ENCODE results near the gene COX19. TPM values are rescaled to one million over a fixed set of nuclear protein-coding genes. Genes with fewer than 3 reads are reported as not detected.

The COX19 gene
- polyA plus RNA-seq, 1 donor from 2014 or later, result 16.0 TPM

GRCh38 chr7:949021-949934 is 26.1 kb downstream of the COX19 start:
- Histone ChIP-seq H3K27ac (ENCODE audit: low read length) (no peak overlapping the region), H3K9me3 (ENCODE audit: low read length) (no peaks in the 10 kb centered on the region), H3K4me2 (ENCODE audit: low read length) (no peak overlapping the region), H3K4me3 (ENCODE audit: low read length) (no peak overlapping the region), H3K36me3 (ENCODE audit: insufficient read depth, low read length) (no peaks in the 10 kb centered on the region), H4K20me1 (ENCODE audit: insufficient read depth) (no peaks in the 10 kb centered on the region), H3K9ac (ENCODE audit: low read length) (no peak overlapping the region), H3F3A (ENCODE audit: insufficient read depth, low read length, poor library complexity, severe bottlenecking) (no peaks in the 10 kb centered on the region), H3K79me2 (replicated peaks; ENCODE audit: insufficient read depth, low read length) (no peaks in the 10 kb centered on the region), H3K27me3 (ENCODE audit: insufficient read depth, low read depth, low read length) (no peaks in the 10 kb centered on the region), H2AFZ (ENCODE audit: low read depth, low read length) (no peak overlapping the region), H3K9me2 (ENCODE audit: insufficient read depth, low read length) (no peaks in the 10 kb centered on the region)
- TF ChIP-seq EZH2 (IDR thresholded peaks at IDR 0.05; ENCODE audit: borderline replicate concordance, insufficient read depth, low read length, poor library complexity, severe bottlenecking) (no peak), EP300 (conservative IDR thresholded peaks at IDR 0.05; ENCODE audit: poor library complexity, severe bottlenecking) (no peak), POLR2AphosphoS5 (IDR thresholded peaks at IDR 0.05) (no peak), TAF1 (IDR thresholded peaks at IDR 0.05; ENCODE audit: low read depth) (no peak), MXI1 (conservative IDR thresholded peaks at IDR 0.05; ENCODE audit: poor library complexity, severe bottlenecking) (no peak), SMC3 (conservative IDR thresholded peaks at IDR 0.05; ENCODE audit: poor library complexity) (no peak), RAD21 (conservative IDR thresholded peaks at IDR 0.05) (no peak)
- TF ChIP-seq, protein P1, sequence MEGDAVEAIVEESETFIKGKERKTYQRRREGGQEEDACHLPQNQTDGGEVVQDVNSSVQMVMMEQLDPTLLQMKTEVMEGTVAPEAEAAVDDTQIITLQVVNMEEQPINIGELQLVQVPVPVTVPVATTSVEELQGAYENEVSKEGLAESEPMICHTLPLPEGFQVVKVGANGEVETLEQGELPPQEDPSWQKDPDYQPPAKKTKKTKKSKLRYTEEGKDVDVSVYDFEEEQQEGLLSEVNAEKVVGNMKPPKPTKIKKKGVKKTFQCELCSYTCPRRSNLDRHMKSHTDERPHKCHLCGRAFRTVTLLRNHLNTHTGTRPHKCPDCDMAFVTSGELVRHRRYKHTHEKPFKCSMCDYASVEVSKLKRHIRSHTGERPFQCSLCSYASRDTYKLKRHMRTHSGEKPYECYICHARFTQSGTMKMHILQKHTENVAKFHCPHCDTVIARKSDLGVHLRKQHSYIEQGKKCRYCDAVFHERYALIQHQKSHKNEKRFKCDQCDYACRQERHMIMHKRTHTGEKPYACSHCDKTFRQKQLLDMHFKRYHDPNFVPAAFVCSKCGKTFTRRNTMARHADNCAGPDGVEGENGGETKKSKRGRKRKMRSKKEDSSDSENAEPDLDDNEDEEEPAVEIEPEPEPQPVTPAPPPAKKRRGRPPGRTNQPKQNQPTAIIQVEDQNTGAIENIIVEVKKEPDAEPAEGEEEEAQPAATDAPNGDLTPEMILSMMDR (IDR thresholded peaks at IDR 0.05; ENCODE audit: poor library complexity, severe bottlenecking), result no peak
- TF ChIP-seq, protein P2, sequence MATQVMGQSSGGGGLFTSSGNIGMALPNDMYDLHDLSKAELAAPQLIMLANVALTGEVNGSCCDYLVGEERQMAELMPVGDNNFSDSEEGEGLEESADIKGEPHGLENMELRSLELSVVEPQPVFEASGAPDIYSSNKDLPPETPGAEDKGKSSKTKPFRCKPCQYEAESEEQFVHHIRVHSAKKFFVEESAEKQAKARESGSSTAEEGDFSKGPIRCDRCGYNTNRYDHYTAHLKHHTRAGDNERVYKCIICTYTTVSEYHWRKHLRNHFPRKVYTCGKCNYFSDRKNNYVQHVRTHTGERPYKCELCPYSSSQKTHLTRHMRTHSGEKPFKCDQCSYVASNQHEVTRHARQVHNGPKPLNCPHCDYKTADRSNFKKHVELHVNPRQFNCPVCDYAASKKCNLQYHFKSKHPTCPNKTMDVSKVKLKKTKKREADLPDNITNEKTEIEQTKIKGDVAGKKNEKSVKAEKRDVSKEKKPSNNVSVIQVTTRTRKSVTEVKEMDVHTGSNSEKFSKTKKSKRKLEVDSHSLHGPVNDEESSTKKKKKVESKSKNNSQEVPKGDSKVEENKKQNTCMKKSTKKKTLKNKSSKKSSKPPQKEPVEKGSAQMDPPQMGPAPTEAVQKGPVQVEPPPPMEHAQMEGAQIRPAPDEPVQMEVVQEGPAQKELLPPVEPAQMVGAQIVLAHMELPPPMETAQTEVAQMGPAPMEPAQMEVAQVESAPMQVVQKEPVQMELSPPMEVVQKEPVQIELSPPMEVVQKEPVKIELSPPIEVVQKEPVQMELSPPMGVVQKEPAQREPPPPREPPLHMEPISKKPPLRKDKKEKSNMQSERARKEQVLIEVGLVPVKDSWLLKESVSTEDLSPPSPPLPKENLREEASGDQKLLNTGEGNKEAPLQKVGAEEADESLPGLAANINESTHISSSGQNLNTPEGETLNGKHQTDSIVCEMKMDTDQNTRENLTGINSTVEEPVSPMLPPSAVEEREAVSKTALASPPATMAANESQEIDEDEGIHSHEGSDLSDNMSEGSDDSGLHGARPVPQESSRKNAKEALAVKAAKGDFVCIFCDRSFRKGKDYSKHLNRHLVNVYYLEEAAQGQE (IDR thresholded peaks at IDR 0.05; ENCODE audit: borderline replicate concordance), result no peak

DNA sequence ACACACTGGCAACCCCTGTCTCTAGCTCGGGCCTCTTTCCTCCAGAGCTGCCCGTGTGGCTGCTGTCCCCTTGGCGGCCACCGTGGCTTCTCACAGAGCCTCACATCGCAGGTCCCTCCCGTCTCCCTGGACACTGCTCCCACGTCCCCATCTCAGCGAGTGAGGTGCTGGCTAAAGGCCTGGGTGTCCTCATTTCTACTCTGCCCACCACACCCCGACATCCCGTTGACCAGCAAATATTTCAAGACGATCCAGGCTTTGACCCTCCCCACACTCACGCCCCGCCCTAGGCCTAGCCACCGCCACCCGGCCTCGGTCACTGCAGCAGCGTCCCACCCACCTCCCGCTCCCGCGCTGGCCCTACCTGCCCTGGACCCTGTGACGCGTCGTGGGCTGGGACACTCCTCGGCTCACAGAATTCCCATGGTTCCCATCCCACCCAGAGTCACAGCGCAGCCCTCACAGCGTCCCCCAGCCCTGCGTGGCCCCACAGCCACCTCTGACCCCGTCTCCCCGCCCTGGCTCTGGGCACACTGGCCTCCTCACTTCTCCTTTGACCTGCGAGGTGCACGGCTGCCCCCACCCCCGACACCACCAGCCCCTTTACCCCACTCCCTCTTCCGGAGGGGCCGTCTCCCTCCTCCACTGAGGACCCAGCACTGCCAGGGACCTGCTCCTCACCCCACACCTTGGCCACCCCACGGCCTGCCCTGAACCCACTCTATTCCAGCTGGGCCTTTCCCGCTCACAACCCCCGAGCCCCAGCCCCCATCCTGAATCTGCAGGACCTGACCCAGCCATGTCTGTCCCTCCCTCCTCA is 27.7 kb downstream of the COX19 start:
- Histone ChIP-seq H3K79me2 (replicated peaks; ENCODE audit: insufficient read depth, low read length) (no peaks in the 10 kb centered on the region), H3K27me3 (ENCODE audit: insufficient read depth, low read depth, low read length) (no peaks in the 10 kb centered on the region), H3F3A (ENCODE audit: insufficient read depth, low read length, poor library complexity, severe bottlenecking) (no peaks in the 10 kb centered on the region), H3K4me3 (ENCODE audit: low read length) (no peak overlapping the region), H4K20me1 (ENCODE audit: insufficient read depth) (no peaks in the 10 kb centered on the region), H3K9ac (ENCODE audit: low read length) (no peak overlapping the region), H3K9me3 (ENCODE audit: low read length) (no peaks in the 10 kb centered on the region), H3K4me2 (ENCODE audit: low read length) (no peak overlapping the region), H2AFZ (ENCODE audit: low read depth, low read length) (no peak overlapping the region), H3K36me3 (ENCODE audit: insufficient read depth, low read length) (no peaks in the 10 kb centered on the region), H3K27ac (ENCODE audit: low read length) (no peak overlapping the region), H3K9me2 (ENCODE audit: insufficient read depth, low read length) (no peaks in the 10 kb centered on the region)
- no peak for TF ChIP-seq EZH2 (IDR thresholded peaks at IDR 0.05; ENCODE audit: borderline replicate concordance, insufficient read depth, low read length, poor library complexity, severe bottlenecking)
- TF ChIP-seq, protein P1 (IDR thresholded peaks at IDR 0.05; ENCODE audit: poor library complexity, severe bottlenecking), result no peak
- TF ChIP-seq SMC3 (conservative IDR thresholded peaks at IDR 0.05; ENCODE audit: poor library complexity), result no peak
- no peak for TF ChIP-seq RAD21 (conservative IDR thresholded peaks at IDR 0.05)
- TF ChIP-seq, protein P2 (IDR thresholded peaks at IDR 0.05; ENCODE audit: borderline replicate concordance), result no peak

Measured in neural cell (in vitro differentiated cells).